GM03348 (cell line): ENCODE measurements around the gene NINL.
"Not testable (repeated sequence)": the region's sequence is repeated elsewhere in the genome, so short reads cannot be mapped to it uniquely, and the experiment has no call there.

Experiments
- DNase-seq: peaks from one replicate; pipeline ENCODE4 v3.0.0; 2012; ENCODE audit warnings: low spot score

Gene NINL

GRCh38 chr20:25584905-25585704 lies at the start of gene NINL:
NINL (minus strand) TSS chr20:25585531; CDS start chr20:25526587, 58,944 bp downstream.
- peak; percentile 94 for DNase-seq

DNA sequence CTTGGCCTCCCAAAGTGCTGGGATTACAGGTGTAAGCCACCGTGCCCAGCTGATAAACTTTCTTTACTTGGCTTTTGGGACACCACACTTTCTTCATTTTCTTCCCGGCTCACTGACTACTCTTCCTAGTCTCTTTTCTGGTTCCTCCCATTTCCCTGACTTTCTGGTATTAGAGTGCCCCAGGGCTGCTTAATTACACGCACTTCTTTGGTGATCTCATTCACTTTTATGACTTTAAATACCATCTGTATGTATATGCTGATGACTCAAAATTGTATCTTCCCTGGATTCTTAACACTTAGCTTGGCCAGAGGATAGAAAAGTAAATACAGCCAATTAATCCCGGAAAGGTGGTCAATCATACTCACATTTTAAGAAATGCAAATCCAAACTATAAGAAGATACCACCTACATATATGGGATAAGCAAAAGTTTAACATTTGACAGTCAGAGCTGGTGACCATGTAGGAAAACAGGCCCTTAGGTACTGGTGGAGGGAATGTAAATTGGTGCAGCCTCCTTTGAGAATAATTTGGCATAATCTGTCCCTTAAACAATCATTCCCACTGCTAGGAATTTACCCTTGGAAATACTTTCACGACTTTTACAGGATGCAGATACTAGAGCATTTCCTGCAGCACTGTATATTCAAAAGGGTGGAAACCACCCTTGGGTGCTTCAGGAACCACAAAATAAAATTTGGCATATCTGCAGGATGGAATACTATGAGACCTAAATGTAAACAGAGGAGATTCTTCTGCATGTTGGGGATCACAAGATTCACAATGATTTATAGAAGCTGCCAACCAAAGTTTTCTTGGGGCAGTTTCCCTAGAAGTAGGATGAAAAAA lies 47.8 kb upstream of the NINL start:
- no peak for DNase-seq

GRCh38 chr20:25630615-25631014 lies 45.3 kb upstream of the NINL start:
- DNase-seq = not testable (repeated sequence)

DNA sequence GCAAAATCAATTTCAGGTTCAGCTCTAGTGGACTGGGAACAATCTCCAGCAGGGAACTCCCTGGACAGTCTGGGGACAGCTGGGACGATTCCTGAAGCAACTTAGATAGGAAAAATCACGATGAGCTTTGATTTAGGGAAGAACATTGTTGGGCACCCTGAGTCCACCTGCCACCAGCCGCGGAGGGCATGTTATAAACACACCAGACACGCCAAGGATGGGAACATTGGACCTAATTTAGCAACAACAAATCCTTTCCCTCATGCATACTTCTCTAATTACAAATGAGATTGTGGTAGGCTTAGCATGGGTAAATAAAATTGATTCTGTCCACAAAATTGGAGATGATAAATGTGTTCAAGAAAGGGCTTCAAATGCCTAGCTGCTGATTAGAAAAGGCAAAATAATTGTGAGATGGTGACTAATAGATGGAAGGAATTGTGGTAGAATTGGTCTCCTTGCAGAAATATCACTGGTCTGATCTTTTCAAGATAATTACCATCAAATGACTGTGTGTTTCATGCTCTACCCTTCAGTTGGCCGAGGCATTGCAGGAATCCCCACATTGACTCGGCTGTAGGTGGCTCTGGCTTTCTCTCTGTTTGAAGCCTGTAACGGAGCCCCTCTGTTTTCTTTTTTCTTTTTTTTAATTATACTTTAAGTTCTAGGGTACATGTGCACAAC lies 44.6 kb upstream of the NINL start:
- no peak for DNase-seq

DNA sequence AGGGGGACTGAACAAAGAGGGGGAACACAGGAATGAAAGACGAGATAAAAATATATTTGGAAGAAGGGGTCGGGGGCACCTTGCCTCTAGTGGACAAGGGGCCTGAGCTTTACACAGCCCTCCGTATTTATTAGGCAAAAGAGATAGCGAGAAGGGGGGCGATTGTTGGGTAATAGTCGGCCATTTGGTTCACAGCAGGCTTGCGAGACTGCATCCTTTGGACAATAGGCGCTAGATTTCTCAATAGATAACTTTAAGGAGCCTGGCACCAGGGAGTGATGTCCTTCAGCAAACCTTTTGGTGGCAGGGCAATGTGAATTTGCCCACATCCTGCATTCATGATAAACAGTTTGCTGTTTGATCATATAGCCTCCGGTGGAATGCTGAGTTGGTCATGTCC lies 41.4 kb upstream of the NINL start:
- no peak for DNase-seq

GRCh38 chr20:25624500-25624939 lies 39.2 kb upstream of the NINL start:
- DNase-seq = no peak

DNA sequence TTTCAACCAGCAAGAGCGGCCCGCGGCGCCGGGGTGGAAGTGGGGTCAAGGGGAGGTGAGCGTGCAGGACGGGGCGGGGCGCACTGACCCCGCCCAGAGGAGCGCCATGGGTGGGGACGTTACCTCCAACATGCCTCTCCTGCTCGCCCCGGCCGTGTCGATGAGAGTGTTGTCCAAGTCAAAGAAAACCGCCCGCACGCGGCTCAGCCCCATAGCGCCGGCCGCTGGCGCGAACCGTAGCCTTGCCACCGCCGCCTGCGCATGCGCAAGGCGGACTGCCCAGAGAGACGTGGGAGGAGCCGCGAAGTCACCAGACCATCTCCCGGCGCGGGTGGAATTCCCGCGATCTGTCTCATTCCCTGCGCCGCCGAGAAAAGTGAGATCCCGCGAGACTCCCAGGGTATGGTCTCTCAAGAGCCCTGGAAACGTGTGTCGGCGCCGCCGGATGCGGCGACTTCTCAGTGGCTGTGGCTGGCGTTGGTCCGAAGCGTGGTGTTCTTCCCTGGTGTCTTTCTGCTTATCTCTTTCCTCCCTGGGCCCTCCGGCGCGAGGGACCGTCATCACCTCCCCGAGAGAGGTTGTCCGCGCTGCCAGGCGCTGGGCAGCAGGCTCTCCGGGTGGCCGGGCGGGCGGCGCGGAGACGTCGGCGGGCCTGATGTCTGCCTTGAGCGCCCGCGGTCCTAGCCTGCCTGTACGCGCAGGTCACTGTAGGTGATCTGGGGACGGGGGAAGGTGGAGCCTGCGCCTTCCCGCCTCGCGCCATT lies 38.6 kb upstream of the NINL start, which contains the start of gene NANP:
TSS of gene NANP (minus strand) at position 279 of the 764 bp plus-strand sequence. CDS start at position 213, 66 bp downstream.
- peak; percentile 99 for DNase-seq

DNA sequence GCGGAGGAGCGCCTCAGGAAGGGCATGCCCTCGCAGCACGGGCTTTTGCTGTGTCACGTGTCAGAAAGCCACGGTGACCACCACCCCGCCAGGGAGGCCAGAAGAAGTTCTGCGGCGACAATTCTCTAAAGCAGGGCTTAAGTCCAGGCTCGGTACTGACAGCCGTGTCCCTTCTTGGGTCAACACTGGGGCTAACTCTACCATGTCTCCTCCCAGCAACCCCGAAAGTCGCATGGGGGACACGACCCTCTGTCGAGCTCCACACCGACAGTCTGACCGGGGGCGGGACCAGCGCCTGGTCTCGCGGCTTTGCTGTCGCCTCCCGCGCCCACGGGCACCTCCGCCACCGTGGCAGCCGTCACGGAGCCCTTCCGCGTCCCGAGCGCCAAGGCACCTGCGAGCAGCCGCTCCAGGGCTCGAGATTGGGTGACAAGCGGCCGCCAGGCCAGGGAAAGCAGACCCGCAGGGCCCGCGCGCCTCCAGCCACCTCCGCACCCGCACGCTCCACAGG lies 37.9 kb upstream of the NINL start:
- peak; percentile 70 for DNase-seq

GRCh38 chr20:25622450-25623224 lies 37.3 kb upstream of the NINL start:
- peak; percentile 17 for DNase-seq

DNA sequence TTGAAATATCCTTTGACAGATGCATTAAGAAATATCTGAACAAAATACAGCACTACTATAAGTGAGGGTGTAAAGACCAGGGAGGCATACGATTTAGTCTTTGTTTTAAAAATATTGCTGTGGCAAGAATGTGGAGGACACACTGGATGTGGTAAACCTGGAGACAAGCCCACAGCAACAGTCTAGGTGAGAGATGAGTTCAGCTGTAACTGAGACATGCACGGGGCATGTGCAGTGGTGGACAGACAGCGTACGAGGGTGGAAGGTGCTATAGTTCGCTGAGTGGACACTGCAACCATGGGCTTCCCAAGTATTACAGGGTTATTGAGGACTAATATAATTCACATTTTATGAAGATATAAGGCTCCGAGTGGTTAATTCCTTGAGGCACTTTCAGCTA lies 36.7 kb upstream of the NINL start:
- DNase-seq = no peak

- no peak for DNase-seq
Measured at GRCh38 chr20:25619514-25619913, 34.2 kb upstream of the NINL start.

- DNase-seq = no peak
Measured at GRCh38 chr20:25608774-25609173, 23.4 kb upstream of the NINL start.

GRCh38 chr20:25606094-25606695 lies 20.9 kb upstream of the NINL start:
- no peak for DNase-seq

GRCh38 chr20:25605148-25605547 lies 19.8 kb upstream of the NINL start:
- DNase-seq = peak; percentile 33

DNA sequence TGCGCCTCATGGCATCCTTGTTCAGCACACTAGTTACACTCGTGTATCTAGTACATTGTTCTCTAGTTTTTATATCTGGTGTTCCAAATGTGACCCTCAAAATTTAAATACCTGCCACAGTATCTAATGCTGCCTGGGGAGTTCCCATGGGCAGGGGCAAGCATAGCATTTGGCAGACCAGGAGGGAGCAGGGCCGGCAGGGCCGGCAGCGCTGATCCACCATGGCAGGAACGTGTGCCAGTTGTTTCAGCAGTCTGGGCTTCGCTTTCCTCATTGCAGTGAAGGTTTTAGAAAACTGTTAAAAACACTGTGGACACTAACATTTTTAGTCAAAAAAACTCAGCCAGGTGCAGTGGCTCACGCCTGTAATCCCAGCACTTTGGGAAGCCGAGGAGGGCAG lies 19.3 kb upstream of the NINL start:
- no peak for DNase-seq

DNA sequence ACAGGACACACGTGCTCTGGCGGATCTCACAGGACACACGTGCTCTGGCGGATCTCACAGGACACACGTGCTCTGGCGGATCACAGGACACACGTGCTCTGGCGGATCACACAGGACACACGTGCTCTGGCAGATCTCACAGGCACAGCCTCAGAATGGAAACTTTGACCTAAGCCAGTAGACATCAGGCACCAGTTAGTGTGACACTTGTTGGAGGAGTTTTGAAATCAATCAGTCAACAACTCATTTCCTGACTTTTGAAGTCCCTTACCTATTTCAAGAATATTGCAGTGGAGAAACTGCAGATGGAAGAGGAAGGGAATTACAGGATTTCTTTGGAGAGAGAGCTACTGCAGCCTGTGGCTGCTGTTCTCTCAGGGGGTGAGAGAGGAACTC lies 17.6 kb upstream of the NINL start:
- DNase-seq = not testable (repeated sequence)

DNA sequence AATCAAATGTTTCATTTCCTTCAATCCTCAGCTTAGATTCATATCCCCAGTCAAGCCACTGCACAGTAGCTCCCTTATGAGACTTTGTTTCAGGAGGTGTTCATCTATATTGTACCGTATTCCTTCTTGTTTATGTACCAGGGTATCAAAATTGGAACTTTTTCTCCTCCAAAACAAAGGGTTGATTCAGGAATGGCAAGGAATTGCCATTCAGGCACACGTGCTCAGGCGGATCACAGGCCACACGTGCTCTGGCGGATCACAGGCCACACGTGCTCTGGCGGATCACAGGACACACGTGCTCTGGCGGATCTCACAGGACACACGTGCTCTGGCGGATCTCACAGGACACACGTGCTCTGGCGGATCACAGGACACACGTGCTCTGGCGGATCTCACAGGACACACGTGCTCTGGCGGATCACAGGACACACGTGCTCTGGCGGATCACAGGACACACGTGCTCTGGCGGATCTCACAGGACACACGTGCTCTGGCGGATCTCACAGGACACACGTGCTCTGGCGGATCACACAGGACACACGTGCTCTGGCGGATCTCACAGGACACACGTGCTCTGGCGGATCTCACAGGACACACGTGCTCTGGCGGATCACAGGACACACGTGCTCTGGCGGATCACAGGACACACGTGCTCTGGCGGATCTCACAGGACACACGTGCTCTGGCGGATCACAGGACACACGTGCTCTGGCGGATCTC lies 17.0 kb upstream of the NINL start:
- not testable (repeated sequence) for DNase-seq

DNA sequence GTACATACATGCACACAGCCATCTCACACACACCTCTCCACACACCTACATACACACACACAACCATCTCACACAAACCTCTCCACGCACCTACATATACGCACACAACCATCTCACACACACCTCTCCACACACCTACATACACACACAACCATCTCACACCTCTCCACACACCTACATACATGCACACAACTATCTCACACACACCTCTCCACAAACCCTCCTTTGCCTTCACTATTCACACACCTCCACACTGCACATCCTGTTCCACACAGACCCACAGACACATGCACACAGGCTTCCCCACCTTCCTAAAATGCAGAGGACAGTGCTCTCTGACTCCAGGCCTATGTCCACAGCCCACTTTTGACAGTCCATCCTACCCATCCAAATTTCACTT lies 16.3 kb upstream of the NINL start:
- DNase-seq = no peak

- DNase-seq = no peak
Measured at GRCh38 chr20:25600632-25601031, 15.3 kb upstream of the NINL start.
